GM21619 (cell line): Measurements from ENCODE around the gene KLHL29.

Experiments
- ATAC-seq: cut with Tn5 transposase; IDR thresholded peaks from one replicate; pipeline ENCODE4 v1.9.1; 2021; ENCODE audit not compliant: unreplicated experiment

The KLHL29 gene

DNA sequence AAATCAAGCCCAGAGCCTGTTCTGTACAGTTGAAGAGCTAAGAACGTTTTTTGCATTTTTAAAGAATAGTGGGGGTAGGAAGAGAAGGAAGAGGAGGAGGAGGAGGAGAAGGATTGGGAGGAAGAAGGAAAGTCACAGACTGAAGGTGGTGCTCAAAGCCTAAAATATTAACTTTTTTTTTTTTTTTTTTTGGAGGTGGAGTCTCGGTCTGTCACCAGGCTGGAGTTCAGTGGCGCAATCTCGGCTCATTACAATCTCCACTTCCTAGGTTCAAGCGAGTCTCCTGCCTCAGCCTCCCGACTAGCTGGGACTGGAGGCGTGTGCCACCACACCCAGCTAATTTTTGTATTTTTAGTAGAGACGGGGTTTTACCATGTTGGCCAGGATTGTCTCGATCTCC is 18.3 kb upstream of the KLHL29 start:
- ATAC-seq = no peak

DNA sequence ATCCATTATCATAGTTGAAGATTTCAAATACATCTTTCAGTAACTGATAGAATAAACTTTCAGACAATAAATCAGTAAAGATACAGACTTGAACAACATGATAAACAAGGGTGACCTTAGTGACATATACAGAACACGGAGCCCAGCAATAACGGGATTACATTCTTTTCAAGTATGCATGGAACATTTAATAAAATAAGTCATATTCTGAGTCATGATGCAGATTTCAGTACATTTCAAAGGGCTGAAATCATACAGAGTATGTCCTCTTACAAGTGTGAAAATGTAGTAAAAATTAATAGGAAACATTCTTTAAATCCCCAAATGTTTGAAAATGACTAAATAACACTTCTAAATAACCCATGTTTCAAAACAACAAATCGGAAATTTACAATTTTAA is 17.2 kb upstream of the KLHL29 start:
- no peak for ATAC-seq

- ATAC-seq = no peak
Measured at GRCh38 chr2:23373666-23374065, 11.3 kb upstream of the KLHL29 start.

- peak; percentile 46 for ATAC-seq
Measured at GRCh38 chr2:23375448-23375847, 9.5 kb upstream of the KLHL29 start.

- ATAC-seq = no peak
Measured at GRCh38 chr2:23376075-23376474, 8.9 kb upstream of the KLHL29 start.

GRCh38 chr2:23376972-23377371 is 8.0 kb upstream of the KLHL29 start:
- no peak for ATAC-seq

DNA sequence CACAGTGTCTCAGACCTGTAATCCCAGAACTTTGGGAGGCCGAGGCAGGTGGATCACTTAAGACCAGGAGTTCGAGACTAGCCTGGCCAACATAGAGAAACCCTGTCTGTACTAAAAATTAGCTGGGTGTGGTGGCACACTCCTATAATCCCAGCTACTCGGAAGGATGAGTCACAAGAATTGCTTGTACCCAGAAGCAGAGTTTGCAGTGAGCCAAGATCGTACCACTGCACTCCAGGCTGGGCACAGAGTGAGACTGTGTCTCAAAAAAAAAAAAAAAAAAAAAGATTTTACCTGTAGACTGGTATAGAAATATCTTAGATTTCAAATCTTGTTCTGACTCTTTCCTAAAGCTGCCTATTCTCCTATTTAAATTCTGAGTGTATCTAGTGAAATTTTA is 7.2 kb upstream of the KLHL29 start:
- no peak for ATAC-seq

DNA sequence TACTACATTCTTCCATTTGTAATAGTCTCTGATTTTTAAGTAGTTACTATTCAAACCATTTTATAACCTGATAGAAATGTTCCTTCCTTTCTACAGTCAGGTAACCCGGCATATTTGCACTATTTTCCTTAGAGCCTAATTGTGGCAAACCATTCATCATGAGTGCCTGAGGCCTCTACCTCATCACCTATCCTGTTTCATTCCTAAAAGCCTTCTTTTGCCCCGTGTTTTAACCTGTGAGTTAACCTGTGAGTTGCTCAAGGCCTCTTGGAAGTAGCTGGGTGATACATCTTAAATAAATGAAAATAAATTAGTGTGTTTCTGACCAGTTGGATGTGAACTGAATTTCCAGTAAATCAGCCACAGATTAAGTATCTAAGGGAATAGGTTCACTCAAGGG is 6.5 kb upstream of the KLHL29 start:
- no peak for ATAC-seq

- peak; percentile 63 for ATAC-seq
Measured at GRCh38 chr2:23379220-23379695, 5.7 kb upstream of the KLHL29 start.

DNA sequence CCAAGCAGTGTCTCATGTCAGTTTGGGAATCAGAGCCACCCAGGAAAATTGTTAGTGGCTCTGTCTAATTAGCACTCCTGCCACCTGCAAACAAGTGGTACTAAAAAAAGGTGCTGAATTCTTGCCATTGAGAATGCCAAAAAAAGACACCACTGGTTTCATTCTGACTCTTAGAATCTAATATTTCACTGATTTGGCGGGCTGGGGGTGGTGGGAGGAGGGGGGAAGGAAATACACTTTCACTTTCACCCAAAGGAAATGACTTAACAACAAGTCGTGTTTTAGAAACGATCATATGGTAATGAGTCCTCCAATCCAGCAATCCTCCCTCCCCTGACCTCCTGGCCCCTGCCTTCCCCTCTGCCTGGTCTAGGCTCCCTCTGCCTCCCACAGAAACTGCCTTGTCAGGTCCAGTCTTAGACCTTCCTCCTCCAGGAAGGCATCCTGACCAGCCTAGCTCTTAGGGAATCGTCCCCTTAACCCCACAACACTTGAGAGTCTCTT is 4.4 kb upstream of the KLHL29 start:
- ATAC-seq = peak; percentile 36

DNA sequence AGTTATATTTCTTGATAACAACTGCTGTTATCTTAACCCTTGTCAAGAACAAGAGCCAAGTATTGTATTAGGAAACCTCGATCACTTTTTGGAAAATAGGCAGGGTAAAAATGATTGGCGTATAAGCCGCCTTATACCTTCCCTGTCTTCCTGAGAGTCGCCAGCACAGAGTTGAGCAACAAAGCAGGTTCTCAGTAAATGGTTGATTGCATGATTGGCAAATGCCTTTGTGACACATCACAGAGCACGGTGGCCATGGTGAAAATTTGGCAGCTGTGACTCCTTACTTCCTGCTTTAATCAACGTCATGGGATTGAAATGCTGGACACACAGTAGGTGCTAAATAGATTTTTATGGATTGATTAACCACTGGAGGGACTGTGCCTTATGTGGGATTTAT is 3.9 kb upstream of the KLHL29 start:
- no peak for ATAC-seq

DNA sequence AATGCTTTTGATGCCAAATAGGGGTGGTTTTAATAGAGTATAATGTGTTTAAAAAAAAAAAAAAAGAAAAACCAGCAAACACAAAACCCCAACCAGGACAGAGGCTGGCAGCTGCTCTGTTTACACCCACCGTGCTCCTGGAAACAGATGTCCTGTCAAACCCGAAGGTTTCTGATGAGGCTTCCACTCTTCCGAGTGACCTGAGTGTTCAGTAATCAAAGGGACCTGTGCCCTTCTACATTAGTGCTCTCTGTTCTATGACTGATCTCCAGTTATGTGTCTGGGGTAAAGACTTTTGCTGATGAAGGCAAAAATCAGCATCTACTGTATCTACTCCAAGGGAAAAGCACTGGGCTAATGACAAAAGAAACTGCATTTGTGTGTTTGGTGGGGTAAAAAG is 3.5 kb upstream of the KLHL29 start:
- no peak for ATAC-seq

DNA sequence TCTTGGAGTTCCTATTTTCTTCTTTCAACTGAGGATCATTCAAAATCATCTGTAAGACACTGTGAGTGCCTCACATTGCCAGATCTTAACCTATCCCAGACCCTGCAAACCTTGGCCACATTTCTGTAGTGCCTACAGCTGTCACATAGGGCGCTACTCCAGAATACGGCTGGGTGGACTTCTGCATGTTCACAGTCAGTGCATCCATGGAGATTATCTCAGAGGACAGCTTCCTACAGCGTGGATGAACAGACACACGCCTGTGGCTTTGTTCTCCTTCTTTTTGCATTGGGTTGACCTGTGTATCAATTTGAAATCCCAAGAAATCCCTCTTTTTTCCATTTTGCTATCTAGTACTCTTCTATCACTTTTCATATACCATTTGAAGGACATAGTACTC is 1.9 kb upstream of the KLHL29 start:
- ATAC-seq = no peak

- peak; percentile 18 for ATAC-seq
Measured at GRCh38 chr2:23385351-23385747, 370 bp downstream of the KLHL29 start.

- peak; percentile 25 for ATAC-seq
Measured at GRCh38 chr2:23385748-23386338, 864 bp downstream of the KLHL29 start.

DNA sequence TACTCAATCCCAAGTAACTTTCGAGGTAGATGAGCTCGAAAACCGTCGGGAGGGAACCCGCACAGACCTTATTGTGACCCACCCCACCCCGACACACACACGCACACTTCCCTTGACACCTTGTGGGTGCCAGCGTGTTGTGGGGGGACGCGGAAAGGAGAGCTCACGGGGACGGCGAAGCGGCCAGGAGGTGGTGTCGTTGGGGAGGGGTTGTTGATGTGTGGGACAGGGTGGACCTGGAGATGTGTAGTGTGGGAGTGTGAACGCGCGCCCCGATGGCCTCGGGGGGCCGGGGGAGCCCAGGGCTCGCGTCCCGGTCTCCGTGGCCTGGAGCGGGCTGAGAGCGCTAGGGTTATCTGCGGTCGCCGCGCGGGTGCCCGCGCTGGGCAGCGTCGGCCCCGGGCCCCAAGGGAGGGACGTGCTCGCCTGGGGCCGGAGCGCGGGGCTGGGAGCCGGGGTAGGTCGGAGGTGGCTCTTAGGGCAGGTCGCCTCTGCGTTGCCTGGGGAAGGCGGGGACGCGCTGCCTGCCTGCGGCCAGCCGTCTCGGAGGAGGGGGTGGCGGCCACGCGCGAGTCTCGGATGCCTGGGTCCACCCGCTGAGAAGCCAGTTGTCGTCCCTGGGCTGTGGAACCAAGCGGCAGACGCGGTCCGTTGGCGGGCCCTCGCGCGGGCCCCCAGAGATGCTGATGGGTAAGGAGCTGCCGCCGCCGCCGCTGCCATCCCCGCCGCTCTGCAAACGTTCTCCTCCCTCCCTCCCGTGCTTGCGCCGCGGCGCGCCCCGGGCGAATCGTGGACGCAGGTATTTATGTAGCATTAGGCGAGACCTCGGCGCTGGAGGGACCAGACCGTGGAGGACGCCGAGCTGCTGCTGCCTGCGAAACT is 1.6 kb downstream of the KLHL29 start:
- ATAC-seq = no peak

GRCh38 chr2:23387221-23387550 is 2.2 kb downstream of the KLHL29 start:
- no peak for ATAC-seq

GRCh38 chr2:23387845-23388244 is 2.9 kb downstream of the KLHL29 start:
- ATAC-seq = no peak

- ATAC-seq = no peak
Measured at GRCh38 chr2:23388294-23388693, 3.3 kb downstream of the KLHL29 start.

DNA sequence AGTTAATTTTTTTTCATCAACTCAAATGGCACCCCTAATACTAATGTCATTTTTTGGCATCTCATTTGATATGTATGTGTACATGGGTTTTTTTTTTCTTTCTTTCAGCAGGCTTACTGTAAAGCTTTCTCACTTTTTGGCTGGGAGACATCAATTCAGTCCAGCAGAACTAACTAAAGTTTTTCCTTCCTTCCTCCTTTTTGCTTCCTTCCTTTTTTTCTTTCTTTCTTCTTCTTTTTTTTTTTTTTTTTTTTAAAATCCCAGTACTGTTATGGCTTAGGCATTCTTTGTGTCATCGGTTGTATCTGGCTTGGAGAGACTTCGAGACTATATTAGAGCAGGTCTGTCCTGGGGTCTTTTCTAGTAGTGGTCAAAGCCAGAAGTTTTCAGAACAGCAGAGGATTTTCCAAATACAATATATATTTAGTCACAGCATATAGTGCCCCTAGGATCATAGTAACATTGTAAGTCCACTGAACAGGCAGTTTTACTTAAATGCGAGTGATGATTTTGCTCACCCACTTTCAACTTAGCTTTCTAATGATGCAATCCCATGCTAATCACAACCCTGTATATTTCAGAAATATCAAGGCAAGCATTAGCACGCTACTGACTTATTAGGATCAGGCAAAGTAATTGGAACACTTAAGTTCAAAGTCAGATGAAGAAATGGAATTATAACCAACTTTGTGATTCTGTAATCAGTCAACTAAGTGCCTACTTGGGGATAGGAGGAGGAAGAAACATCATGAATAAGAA is 4.0 kb downstream of the KLHL29 start:
- ATAC-seq = no peak

GRCh38 chr2:23390152-23390551 is 5.2 kb downstream of the KLHL29 start:
- no peak for ATAC-seq
